ENCODE data around the gene ZC3H6. TPM values are rescaled to one million over a fixed set of nuclear protein-coding genes. Genes with fewer than 3 reads are reported as not detected.

Gene ZC3H6
- total RNA-seq, 1 experiment from 2014 or later: 10.0 TPM

GRCh38 chr2:112296407-112296806 is 21.0 kb downstream of the ZC3H6 start (continued):
- TF ChIP-seq RORB (CRISPR knock-in tag; IDR thresholded peaks at IDR 0.05): no peak
- no peak for TF ChIP-seq JUN (CRISPR knock-in tag; IDR thresholded peaks at IDR 0.05)

- POLR2A ChIA-PET: no interaction called here
- H3K36me3 Mint-ChIP-seq: peaks cover 16% of the 10 kb centered on the region
- H3K4me3 Mint-ChIP-seq: no peak overlapping the region
- ATAC-seq (no peak), DNase-seq (ENCODE audit: low spot score) (no peak)
- no peaks in the 10 kb centered on the region for H3K27me3 Mint-ChIP-seq (ENCODE audit: low read depth)
- H3K27ac Mint-ChIP-seq: no peak overlapping the region
- peaks cover 7% of the 10 kb centered on the region for H3K9me3 Mint-ChIP-seq
- TF ChIP-seq NR3C1 (CRISPR knock-in tag; conservative IDR thresholded peaks at IDR 0.05; ENCODE audit: low read depth): no peak
- TF ChIP-seq ZNF396 (CRISPR knock-in tag; IDR thresholded peaks at IDR 0.05; ENCODE audit: borderline replicate concordance): no peak
- TF ChIP-seq ATF3 (CRISPR knock-in tag; conservative IDR thresholded peaks at IDR 0.05): no peak
- no peak for TF ChIP-seq USF1 (CRISPR knock-in tag; IDR thresholded peaks at IDR 0.05)
- no peak for TF ChIP-seq ZSCAN18 (CRISPR knock-in tag; IDR thresholded peaks at IDR 0.05)
- TF ChIP-seq CREM (CRISPR knock-in tag; IDR thresholded peaks at IDR 0.05): no peak
- no peak for TF ChIP-seq ATF1 (CRISPR knock-in tag; IDR thresholded peaks at IDR 0.05)
- no peak for TF ChIP-seq SMAD3 (CRISPR knock-in tag; IDR thresholded peaks at IDR 0.05; ENCODE audit: borderline replicate concordance)
- no peak for TF ChIP-seq MYBL2 (CRISPR knock-in tag; IDR thresholded peaks at IDR 0.05)
- CTCF ChIA-PET: no interaction called here
- H3K4me1 Mint-ChIP-seq: peaks cover 2% of the 10 kb centered on the region; the same call in 1 of the 2 replicates
These were observed 25.8 kb downstream of the ZC3H6 start for GRCh38 chr2:112301171-112301584.

GRCh38 chr2:112301973-112302372 is 26.6 kb downstream of the ZC3H6 start:
- Mint-ChIP-seq H3K36me3 (peaks cover 16% of the 10 kb centered on the region), H3K4me3 (no peak overlapping the region), H3K9me3 (peaks cover 7% of the 10 kb centered on the region), H3K27ac (no peak overlapping the region), H3K27me3 (ENCODE audit: low read depth) (no peaks in the 10 kb centered on the region), H3K4me1 (peaks cover 2% of the 10 kb centered on the region; the same call in 1 of the 2 replicates)
- POLR2A ChIA-PET: no interaction called here
- DNase-seq (ENCODE audit: low spot score) (no peak), ATAC-seq (no peak)
- CTCF ChIA-PET: no interaction called here
- TF ChIP-seq ZNF532 (CRISPR knock-in tag; IDR thresholded peaks at IDR 0.05; ENCODE audit: borderline replicate concordance) (no peak), JUN (CRISPR knock-in tag; IDR thresholded peaks at IDR 0.05) (no peak), ZNF671 (CRISPR knock-in tag; IDR thresholded peaks at IDR 0.05) (no peak), E2F1 (CRISPR knock-in tag; IDR thresholded peaks at IDR 0.05) (no peak), ZNF232 (CRISPR knock-in tag; IDR thresholded peaks at IDR 0.05) (no peak), GRHL2 (CRISPR knock-in tag; IDR thresholded peaks at IDR 0.05; ENCODE audit: insufficient replicate concordance, severe bottlenecking) (no peak), ZNF263 (CRISPR knock-in tag; IDR thresholded peaks at IDR 0.05; ENCODE audit: low read depth) (no peak), ZMAT4 (CRISPR knock-in tag; IDR thresholded peaks at IDR 0.05) (no peak), ZNF281 (CRISPR knock-in tag; IDR thresholded peaks at IDR 0.05) (no peak), PREB (CRISPR knock-in tag; IDR thresholded peaks at IDR 0.05; ENCODE audit: borderline replicate concordance) (no peak), TEAD1 (CRISPR knock-in tag; IDR thresholded peaks at IDR 0.05) (no peak), EMX1 (CRISPR knock-in tag; IDR thresholded peaks at IDR 0.05) (no peak), ATF1 (CRISPR knock-in tag; IDR thresholded peaks at IDR 0.05) (no peak)

Data from WTC11 (cell line).